ENCODE data around the gene TGM4. TPM values are rescaled to one million over a fixed set of nuclear protein-coding genes. Genes with fewer than 3 reads are reported as not detected.

The TGM4 gene
- total RNA-seq = not detected

- H3K4me3 ChIP-seq = no peak within 1 kb of the TSS
- no peaks in the 10 kb centered on the region for H3K27me3 ChIP-seq
- no peak within 1 kb of the TSS for H3K27ac ChIP-seq (replicated peaks in 1 of 4)
- H3K9me3 ChIP-seq = no peaks in the 10 kb centered on the region
- no peaks in the 10 kb centered on the region for H3K36me3 ChIP-seq
- WGBS = 85% methylated on average over 5 of the region's 5 CpGs
- intact Hi-C loops (cut with DNase I) = no loop called here
- no peaks in the 10 kb centered on the region for H3K4me1 ChIP-seq
- no peak for DNase-seq (ENCODE audit: extremely low spot score)
- TF ChIP-seq, protein P1, sequence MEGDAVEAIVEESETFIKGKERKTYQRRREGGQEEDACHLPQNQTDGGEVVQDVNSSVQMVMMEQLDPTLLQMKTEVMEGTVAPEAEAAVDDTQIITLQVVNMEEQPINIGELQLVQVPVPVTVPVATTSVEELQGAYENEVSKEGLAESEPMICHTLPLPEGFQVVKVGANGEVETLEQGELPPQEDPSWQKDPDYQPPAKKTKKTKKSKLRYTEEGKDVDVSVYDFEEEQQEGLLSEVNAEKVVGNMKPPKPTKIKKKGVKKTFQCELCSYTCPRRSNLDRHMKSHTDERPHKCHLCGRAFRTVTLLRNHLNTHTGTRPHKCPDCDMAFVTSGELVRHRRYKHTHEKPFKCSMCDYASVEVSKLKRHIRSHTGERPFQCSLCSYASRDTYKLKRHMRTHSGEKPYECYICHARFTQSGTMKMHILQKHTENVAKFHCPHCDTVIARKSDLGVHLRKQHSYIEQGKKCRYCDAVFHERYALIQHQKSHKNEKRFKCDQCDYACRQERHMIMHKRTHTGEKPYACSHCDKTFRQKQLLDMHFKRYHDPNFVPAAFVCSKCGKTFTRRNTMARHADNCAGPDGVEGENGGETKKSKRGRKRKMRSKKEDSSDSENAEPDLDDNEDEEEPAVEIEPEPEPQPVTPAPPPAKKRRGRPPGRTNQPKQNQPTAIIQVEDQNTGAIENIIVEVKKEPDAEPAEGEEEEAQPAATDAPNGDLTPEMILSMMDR (IDR thresholded peaks at IDR 0.05) = no peak
- TF ChIP-seq POLR2AphosphoS5 (IDR thresholded peaks at IDR 0.05) = no peak
- TF ChIP-seq EP300 (IDR thresholded peaks at IDR 0.05) = no peak
- no peak for TF ChIP-seq POLR2A (IDR thresholded peaks at IDR 0.05; ENCODE audit: low read depth)
These were observed at the start of gene TGM4 for GRCh38 chr3:44874308-44874707. TGM4 (plus strand) TSS chr3:44874608; CDS start chr3:44874679, 71 bp downstream.

DNA sequence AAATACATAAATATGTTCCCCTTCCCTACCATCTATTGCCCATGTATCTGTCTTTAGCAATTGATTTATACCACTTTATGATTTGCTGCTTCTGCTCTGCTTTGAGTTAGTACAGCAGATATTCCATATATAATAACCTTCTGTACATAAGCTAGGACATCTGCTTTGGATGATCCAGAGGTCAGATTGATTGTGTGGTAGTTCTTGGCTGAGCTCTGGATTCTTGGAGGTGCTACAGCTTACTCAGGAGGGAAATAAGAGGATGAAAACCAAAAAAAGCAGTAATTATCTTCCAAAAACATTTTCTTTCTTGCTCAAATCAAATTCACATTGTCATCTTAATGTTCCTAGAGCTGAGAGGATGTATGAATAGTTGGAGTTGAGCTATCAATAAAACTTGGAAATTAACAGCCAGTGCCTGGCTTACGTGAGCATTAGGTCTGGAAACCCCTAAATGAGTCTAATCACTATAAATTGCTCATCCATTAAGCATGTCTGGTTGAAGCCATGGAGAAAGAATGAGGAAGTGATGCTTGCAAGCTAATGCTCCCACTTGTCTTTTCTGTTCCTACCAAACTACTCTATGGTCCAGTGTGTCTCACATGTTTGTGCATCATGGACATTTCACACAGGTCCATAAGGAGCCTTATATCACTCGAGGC lies 49.0 kb upstream of the TGM4 start:
- intact Hi-C loops (cut with DNase I) = no loop called here
- Histone ChIP-seq H3K27me3 (no peaks in the 10 kb centered on the region), H3K4me3 (no peak overlapping the region), H3K27ac (replicated peaks in 1 of 4) (no peak overlapping the region), H3K9me3 (no peaks in the 10 kb centered on the region), H3K36me3 (no peaks in the 10 kb centered on the region), H3K4me1 (no peaks in the 10 kb centered on the region)
- TF ChIP-seq POLR2A (IDR thresholded peaks at IDR 0.05; ENCODE audit: low read depth) (no peak), POLR2AphosphoS5 (IDR thresholded peaks at IDR 0.05) (no peak), EP300 (IDR thresholded peaks at IDR 0.05) (no peak)
- TF ChIP-seq, protein P1 (IDR thresholded peaks at IDR 0.05) = no peak
- DNase-seq (ENCODE audit: extremely low spot score) = no peak
- WGBS = 85% methylated on average over 2 of the region's 2 CpGs

DNA sequence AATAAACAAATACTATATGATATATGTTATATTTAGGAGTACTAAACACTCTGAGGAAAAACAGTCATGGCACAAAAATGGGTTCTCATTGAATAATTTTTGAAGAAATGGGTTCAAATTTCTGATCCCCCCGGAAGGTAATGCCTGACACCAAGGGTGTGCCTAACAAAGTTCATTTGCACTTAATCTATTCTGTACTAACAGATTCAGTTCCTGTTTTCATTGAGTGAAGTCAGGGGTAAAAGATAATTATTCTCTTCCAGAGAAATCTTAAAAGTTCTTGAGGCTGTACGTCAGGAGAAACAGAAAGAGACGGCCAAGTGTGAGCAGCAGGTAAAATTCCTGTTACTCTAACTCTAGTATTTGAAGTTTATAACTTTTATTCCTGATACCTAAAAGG lies 47.2 kb upstream of the TGM4 start:
- 88% methylated on average over 3 of the region's 3 CpGs for WGBS
- intact Hi-C loops (cut with DNase I) = no loop called here

GRCh38 chr3:44831232-44831631 lies 43.2 kb upstream of the TGM4 start:
- DNase-seq (ENCODE audit: extremely low spot score) = no peak
- WGBS = 98% methylated on average over 5 of the region's 5 CpGs
- Histone ChIP-seq H3K36me3 (no peaks in the 10 kb centered on the region), H3K9me3 (no peaks in the 10 kb centered on the region), H3K27me3 (no peaks in the 10 kb centered on the region), H3K4me3 (no peak overlapping the region), H3K27ac (replicated peaks in 1 of 4) (no peak overlapping the region), H3K4me1 (no peaks in the 10 kb centered on the region)
- TF ChIP-seq EP300 (IDR thresholded peaks at IDR 0.05) (no peak), POLR2A (IDR thresholded peaks at IDR 0.05; ENCODE audit: low read depth) (no peak), POLR2AphosphoS5 (IDR thresholded peaks at IDR 0.05) (no peak)
- TF ChIP-seq, protein P1 (IDR thresholded peaks at IDR 0.05) = no peak
- intact Hi-C loops (cut with DNase I) = no loop called here

More for the DNA sequence above, 47.2 kb upstream of the TGM4 start:
- H3K27me3 ChIP-seq = no peaks in the 10 kb centered on the region
- no peaks in the 10 kb centered on the region for H3K4me1 ChIP-seq
- H3K27ac ChIP-seq (replicated peaks in 1 of 4) = no peak overlapping the region
- H3K4me3 ChIP-seq = no peak overlapping the region
- no peak for DNase-seq (ENCODE audit: extremely low spot score)
- H3K9me3 ChIP-seq = no peaks in the 10 kb centered on the region
- TF ChIP-seq EP300 (IDR thresholded peaks at IDR 0.05) (no peak), POLR2AphosphoS5 (IDR thresholded peaks at IDR 0.05) (no peak), POLR2A (IDR thresholded peaks at IDR 0.05; ENCODE audit: low read depth) (no peak)
- TF ChIP-seq, protein P1 (IDR thresholded peaks at IDR 0.05) = no peak
- no peaks in the 10 kb centered on the region for H3K36me3 ChIP-seq

DNA sequence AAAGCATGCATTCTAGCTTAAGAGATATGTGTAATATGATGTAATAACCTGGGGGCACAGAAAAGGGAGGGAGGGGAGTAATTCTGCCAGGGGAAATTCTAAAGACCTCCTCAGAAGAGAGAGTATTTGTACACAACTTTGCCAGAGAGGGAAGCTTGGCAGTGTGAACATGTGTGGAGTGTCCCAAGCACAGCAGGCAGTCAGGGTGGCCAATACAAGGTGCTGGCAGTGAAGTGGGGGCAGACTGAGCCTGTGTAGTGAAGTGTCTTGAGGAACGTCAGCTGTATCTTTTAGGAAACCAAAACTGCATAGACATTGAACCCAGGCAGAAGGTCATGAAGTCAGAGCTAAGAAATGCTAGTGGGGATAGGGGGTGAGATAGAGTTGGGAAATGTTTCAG lies 42.4 kb upstream of the TGM4 start:
- no peak for DNase-seq (ENCODE audit: extremely low spot score)
- no peak for TF ChIP-seq POLR2AphosphoS5 (IDR thresholded peaks at IDR 0.05)
- TF ChIP-seq EP300 (IDR thresholded peaks at IDR 0.05) = no peak
- TF ChIP-seq, protein P1 (IDR thresholded peaks at IDR 0.05) = no peak
- no peak for TF ChIP-seq POLR2A (IDR thresholded peaks at IDR 0.05; ENCODE audit: low read depth)
- WGBS = 95% methylated on average over 1 of the region's 1 CpG
- H3K27me3 ChIP-seq = no peaks in the 10 kb centered on the region
- no peak overlapping the region for H3K4me3 ChIP-seq
- no peaks in the 10 kb centered on the region for H3K9me3 ChIP-seq
- H3K27ac ChIP-seq (replicated peaks in 1 of 4) = no peak overlapping the region
- H3K36me3 ChIP-seq = no peaks in the 10 kb centered on the region
- H3K4me1 ChIP-seq = no peaks in the 10 kb centered on the region
- intact Hi-C loops (cut with DNase I) = no loop called here

All from esophagus muscularis mucosa (tissue), 4 donors.